C1 segment of cervical spinal cord (tissue), 14 donors: ENCODE results near the gene TMEM120B.

ENCODE experiments used
- DNase-seq, 14 donors: peaks; one replicate each; lab custom pipeline; 2025; lab: John Stamatoyannopoulos, UW

Gene TMEM120B

DNA sequence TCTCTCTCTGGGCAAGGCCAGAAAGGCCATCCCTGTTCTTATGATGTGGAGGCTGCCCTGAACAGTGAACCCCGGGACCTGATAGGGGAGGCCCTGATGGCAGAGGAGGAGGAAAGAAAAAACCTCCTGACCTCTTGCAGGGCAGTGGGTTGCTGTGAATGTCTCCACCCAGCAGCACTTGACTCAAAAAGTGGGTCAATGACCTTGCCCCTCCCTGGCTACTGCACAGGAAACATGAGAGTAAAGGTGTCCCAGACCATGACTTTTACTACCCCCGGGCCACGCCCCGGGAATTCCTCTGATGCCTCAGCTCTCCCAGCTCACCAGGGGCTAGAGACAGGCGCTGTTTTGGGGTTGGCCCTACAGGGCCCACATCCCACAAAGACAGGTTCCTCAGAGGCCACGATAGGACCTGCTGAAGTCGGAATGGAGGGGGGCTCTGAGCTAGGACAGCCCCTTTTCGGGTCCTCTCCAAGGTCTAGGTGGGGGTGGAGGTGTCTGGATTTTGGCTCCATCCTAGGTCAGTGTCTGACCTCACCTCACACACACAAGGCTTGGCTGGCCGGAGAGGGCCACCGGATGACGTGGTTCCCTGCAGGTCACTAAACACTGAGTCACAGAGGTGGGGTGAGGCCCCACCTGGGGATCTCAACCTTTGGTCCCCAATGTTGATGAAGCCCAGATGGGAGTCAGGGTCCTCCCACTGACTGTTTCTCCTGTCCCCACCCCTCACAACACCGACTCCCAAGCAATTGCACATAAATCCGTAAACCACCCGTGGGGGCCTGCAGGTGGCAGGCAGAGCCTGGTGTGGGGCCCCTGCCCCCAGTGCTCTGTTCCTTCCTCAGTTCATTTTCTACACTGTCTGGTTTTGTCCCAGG lies 79.4 kb downstream of the TMEM120B start:
- DNase-seq = no peak

DNA sequence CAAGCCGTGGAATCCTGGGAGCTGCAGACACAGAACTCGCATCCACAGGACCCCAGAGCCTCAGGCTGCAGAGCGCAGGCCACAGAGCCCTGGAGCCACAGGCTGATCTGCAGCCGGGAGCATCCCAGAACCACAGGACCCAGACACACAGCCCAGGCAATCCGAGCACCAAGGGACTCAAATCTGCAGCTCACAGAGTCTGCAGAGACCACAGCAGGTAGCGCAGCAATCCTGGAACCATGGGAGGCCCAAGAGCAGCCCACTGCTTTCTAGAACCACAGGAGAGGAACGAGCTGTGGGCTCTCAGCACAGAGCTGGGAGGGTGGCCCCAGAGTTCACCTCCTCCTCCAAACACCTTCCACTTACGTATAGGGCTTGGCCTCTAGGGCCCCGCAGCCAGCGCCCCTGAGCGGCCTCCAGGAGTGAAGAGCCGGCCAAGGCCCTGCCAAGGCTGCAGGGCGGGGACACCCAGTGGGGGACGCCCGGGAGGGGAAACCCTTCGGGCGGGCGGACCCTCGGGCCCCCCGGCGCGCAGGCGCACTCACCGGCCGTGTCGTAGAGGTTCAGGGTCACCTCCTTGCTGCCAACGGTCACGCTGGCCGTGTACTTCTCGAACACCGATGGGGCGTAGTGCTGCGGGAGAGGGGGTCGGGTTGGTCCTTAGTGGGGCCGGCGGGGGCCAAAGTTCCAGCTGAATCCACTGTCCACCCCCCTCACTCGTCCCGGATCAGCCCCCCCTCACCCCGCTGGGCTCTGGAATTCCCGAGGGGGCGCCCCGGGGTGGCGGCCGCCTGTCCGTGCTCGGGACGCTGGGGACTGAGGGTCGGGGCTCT lies 80.3 kb downstream of the TMEM120B start:
- peak in 2 of 14 donors; percentile 14 to 41 for DNase-seq

DNA sequence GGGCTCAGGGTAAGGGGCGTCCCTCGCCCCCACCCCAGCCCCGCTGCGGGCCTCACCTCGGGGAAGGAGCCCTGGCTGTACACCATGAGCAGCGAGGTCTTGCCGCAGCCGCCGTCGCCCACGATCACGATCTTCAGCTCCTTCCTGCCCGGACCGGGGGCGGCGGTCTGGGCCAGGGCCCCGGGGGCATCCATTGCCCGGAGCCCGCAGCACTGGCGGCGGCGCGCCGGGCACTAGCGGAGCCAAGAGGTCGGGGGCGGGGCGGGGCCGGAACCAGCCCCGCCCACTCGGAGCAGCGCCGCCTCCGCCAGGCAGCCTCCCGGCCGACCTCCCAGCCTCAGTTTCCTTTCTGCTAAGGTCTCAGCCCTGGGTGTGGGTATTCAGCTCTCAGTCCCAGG lies 80.9 kb downstream of the TMEM120B start, which contains the start of gene RHOF:
Gene RHOF (minus strand): TSS at position 249 of the 398 bp plus-strand sequence. CDS start 55 bp downstream, at position 194.
- peak in 1 of 14 donors; percentile 41 for DNase-seq

DNA sequence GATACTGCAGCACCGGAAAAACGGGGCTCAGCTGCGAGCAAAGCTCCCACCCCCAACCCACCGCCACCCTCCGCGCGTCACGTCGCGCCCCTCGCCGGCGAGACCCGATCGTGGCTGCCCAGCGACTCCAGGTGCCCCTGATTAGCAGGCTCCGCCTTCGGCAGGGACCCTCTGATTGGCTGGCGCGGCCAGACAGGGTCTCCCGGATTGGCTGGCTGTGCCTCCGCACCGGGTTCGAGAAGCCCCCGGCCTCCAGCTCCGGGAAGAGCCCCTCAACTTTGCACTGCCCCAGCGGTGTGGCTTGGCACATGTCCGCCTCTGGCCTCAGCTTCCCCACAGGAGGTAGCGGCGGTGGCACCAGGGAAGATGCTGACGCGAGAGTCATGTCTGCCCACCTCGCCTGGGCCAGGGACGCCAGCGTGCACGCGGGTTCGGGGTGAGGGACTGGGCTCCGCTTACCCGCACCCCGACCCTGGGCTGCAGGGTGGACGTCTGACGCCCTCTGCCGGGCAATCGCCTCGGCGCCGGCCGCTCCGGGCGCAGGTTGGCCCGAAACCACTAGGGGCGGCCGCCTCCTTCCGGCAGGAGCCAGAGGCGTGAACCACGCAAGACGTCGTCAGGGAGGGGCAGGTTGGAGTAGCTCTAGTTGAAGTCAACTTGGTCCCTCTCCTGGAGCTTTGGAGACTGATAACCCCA lies 81.4 kb downstream of the TMEM120B start:
- peak in 12 of 14 donors; percentile 47 to 91 (median 76) for DNase-seq

DNA sequence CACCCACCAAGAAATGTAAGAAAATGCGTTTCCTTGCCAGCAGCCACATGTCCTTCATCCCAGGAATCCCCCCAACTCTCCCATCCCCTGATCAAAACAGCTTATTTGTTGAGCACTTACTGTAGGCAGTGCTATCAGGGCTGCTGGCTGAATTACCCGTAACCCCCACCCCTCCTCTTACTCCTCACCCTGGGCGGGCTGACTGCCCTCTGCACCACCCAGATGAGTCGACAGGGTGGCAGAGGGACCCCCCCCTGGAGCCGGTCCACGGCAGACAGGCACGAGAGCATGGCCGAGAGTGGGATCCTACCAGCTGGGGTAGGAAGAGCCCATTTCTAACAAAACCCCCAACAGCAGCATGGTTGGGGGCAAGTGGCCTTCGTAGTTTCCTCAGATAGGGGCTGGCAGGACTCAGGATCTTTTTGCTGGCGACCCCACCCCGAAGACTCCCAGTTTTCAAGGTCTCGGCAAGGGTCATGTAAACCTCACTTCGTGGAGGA lies 82.0 kb downstream of the TMEM120B start:
- DNase-seq = peak in 2 of 14 donors; percentile 54 to 75

DNA sequence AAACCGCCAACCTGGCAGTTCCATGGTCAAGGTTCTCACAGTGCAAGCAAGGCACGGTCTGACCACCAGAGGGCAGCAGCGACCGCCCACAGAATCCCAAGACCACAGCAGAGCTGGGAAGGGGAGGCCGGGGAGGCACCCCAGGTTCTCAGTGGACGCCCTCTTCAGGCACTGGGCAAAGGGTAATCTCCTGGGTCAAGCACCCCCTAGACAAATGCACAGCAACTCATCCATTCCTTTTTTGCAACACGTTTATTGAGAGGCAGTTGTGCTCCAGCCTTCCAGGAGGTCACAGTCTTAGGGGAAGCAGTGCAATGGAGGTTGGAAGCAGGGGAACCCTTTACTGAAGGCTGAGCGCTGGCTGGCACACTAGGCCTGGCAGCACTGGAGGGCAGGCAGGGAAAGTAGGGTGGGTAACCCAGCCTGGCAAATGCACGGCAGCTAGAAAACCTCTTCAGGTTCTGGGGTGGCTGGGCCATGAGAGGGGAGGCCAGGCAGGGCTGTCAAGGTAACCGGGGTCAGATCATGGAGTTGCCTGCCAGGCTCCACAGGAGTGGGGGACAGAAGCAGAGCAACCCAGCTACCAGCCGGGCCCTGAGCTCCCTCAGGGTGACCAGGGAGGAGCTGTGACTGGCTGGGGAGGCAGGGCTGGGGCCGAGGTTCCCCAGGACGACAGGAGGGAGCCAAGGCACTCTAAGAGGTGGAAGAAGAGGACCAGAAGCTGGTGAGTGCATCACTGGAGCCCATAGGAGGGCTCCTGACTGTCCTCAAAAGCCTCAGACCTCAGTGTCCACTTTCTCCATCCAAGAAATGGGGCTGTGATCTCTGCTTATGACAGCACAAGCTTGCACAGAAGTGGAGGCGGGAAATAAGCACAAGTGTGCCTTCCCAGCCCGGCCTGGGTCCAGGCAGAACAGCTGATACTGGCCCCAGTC lies 82.7 kb downstream of the TMEM120B start:
- peak in 13 of 14 donors; percentile 23 to 85 (median 79) for DNase-seq

DNA sequence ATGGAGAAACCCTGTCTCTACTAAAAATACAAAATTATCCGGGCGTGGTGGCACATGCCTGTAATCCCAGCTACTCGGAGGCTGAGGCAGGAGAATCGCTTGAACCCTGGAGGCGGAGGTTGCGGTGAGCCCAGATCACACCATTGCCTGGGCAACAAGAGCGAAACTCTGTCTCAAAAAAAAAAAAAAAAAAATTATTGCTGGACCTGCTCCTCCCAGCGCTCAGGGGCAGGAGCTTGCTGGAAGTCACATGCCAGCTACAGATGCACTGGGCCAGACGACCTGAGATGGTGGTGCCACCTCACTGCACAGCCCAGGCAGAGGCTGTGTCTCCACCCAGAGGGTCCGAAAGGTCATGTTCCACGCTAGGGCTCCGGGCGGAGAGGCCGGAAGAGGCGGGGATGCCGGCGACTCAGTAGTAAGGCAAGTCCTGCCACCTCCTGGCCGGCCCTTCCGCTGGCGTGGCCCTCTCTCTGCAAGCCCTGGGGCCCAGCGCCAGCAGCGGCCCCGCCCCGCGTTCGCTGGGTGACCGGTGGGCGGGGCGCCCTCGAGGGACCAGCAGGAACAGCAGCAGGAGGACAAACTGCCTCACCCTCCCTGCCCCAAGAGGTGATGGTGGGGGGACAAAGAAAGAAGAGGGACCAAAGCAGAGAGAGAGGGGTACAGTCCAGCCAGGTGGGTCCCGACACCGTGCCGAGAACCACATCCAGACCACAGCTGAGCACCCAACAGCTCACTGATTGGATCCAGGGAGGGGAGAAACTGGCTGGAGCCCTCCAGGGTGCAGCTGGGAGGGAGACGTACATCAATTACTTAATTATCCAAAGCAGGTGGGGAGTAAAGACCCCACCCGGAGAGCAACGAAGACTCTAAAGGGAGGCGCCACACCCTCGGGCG lies 84.6 kb downstream of the TMEM120B start:
- DNase-seq = peak in 13 of 14 donors; percentile 39 to 88 (median 64)

DNA sequence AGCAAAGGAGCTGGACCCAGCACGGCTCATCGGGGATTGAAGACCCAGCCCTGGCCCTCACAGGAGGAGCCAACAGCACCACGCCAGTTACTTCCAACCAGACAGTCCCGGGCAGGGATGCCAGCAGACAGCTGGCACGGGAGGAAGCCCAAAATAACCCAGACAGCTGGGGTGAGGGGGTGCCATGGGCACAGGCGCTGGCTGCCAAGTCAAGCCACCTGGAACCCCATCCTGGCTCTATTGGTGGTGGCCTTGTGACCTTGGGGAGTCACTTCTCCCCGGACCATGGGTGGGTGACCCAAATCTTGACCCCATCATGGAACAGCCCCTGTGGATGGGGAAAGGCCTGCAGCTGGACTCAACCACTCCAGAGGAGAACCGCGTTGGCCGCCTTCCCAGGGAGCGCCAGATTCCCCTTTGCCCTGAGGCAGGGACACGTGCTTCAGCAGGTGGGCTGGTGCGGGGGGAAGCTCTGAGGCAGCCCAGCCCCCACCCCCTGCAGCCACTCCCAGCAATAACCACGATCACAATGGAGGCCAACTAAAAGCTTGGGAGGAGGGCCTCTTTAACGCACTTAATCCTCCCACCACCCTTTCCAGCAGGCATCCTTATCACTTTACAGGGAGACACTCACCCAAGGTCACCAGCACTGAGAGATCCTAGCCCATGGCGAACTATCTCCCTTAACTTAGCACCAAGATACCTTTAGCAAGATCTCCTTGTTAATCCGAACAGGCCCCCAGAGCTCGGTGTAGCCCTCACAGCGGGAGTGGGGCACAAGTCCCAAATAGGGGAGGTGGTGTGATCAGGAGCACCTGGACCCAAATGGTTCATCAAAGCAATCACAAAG lies 85.6 kb downstream of the TMEM120B start:
- peak in 11 of 14 donors; percentile 20 to 69 (median 53) for DNase-seq

DNA sequence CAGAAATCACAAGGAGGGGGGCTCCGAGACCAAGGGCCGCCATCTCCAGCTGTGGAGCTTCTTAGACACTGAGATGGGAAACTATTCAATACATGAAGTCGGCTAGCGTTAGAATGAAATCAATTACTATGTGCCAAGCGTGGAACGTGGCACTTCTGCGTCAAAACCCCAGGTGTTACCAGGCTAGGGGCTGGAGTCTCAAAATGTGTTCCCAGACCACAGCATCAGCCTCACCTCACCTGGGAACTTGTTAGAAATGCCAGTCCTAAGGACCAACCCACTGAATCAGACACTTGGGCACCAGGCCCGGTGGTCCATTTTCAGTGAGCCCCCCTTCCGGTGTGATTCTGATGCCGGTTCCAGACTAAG lies 86.2 kb downstream of the TMEM120B start:
- DNase-seq = peak in 3 of 14 donors; percentile 32 to 37 (median 36)

DNA sequence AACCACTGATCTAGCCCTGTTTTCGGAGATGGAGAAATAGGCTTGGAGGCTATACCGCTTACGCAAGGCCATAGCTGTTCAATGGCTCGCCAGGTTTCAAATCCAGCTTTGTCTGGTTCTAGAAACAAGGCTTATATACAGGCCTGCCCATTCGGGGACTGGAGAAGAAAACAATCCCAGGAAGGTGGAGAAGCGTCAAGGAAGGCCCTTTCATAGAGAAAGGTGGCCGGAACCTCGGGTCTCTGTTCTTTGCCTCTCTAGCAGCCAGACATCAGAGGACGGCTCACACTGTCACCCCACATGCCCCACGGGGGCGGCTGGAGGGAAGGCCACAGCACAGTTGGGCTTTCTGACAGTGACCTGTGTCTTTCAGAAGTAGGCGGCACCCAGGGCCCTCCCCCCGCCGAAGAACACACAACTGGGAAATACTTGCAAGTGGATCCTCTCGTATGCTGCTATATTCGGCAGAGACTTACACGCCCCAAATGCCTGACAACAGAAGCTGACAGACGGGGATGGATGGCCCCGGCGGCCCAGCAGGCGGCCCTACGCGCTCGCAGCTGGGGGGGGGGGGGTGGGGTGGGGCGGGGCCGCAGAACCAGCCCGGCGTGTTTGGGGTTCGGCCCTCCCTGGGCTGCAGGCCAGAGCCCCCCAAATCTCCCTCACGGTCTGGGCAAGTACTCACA lies 86.7 kb downstream of the TMEM120B start:
- DNase-seq = peak in 12 of 14 donors; percentile 31 to 77 (median 67)

DNA sequence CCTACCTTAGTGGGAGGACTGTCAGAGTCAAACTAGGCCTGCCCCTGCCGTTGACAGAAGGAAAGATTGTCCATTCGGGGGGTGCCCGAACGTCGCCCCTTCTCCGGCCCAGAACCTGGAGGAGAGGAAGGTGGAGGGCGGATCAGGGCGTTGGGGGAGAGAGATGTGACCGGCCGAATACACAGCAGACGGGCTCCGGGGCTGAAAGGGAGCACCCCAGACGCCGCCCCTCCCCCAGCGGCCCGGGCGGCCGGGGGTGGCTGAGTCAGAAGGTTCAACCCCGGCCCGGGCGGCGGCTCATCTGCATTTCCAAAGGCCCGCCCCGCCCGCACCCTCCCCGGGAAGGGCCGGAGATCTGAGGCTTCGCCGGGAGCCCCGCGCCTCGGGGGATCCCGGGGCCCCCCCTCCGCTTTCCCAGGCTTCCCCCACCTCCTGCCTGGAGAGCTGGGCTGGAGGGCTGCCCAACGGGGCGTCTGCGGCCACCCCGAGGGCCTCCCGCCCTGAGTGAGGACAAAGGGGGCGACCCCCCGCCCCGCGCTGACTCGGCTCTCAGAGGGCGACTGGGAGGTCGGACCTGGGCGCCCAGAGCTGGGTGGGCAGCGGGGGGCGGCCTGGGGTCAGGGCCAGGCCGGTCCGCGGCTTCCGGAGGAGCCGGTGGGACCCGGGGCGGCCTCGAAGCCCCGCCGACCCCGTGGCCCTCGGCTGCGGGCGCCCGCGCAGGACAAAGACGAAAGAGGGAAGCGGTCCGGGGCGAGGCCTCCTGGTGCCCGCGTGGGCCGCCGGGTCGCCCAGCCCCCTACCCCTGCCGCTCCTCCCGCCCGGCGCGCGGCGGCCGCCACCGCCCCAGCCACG lies 87.5 kb downstream of the TMEM120B start:
- peak in 12 of 14 donors; percentile 43 to 87 (median 70) for DNase-seq

DNA sequence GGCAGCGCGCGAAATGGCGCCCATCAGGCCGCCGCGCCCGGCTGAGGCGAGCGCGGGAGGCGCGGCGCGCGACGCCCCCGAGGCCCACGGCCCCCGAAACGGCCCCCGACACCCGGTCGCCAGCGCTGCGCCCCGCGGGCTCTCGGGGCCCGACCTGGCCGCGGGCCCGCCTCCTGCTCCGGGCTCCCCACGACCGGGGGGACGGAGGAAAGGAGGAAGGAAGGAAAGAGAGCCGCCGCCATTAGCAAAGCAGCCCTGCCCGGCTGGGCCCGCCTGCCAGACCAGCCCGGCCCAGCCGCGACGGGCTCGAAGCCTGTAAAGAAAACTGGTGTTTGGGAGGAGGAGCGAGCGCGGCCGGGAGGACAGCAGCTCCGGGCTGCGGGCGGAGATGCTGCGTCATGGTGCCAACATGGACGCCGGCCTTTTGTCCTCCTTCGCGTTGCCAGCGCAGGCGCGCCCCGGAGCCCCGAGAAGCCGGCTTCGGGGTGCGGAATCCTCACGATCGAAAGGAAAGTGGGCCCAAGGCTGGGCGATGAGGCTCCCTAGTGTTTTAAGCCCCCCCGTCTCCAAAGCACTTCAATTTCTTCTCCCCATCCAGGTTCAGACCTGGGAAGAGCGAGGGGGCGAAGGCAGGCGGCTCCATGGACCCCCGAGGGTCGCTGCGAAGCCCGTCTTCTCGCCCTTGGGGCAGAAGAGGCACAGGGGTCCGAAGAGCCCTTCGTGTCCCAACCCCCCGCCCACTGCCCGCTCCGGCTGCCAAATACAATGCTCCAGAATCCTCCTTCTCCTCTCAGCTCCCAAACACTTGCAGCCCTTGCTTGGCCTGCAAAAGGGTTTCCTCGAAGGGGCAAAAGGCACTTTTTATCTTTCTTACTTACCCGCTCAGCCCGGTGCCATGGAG lies 88.4 kb downstream of the TMEM120B start:
- DNase-seq = peak in 12 of 14 donors; percentile 48 to 88 (median 64)

DNA sequence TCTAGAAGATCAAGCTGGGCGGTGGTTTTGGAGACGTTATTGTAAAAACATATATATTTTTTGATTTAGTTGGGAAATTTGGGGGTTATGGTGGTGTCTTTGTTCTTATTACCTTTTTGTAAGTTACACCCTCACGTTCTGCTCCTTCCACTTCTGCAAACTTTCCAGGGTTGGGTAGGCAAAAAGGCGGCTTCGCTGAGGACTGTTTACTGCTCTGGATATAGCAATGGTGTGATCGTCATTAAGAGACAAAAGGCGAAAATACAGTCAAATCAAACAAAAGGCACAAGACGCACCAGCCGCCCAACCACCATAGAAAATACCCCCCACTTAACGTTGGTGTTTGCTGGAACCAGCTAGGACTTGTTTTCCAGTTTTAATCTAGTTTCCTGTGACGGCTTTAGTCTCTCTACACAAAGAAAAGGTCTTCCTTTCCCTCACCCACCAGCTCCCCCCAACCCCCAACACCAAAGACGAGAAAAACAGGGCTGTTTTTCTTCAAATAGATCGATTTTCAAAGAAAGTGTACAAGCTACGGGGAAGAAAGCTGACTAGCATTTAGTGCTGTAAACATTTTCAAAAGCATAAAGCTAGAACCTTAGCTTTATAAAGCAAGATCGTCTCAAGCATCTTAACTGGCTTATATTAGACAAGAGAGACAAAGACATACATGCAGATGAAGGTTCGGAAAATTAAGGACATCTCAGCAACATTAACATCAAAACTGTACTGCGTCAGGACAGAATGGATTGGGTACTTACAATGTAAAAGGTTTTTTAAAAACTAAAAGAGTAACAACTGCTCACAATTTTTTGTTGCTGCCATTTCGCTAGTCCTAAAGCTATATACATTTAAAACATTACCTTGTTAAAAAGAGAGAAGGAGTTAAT lies 89.3 kb downstream of the TMEM120B start:
- peak in 10 of 14 donors; percentile 15 to 75 (median 54) for DNase-seq

DNA sequence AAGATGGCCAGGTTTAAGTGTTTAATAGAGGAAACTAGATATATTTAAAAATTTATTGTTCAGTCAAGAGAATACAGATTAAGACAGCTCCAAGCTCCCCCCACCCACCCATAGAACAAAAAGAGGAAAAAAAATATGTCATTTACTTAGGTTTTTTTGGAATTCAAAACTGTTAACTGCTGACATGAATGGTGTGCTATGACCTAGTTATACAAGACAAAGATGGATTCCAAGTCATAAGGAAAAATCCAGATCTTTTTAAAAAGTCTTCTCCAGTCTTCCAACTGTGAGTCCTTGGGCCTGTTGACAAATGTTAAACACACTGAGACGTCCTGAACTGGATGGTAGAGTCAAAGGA lies 89.9 kb downstream of the TMEM120B start:
- no peak for DNase-seq
